GM06990 (cell line): ENCODE data around the gene CFDP1.

Source experiments
- DNase-seq: peaks from one replicate; pipeline ENCODE4 v3.0.0-alpha.2; 2011; ENCODE audit not compliant: insufficient read length; ENCODE audit errors: extremely low read depth
- H3K27me3 ChIP-seq: replicated peaks from 2 replicates; pipeline ENCODE4 v1.6.0; 2011; ENCODE audit warnings: low read length; ENCODE audit not compliant: control insufficient read depth, insufficient read depth
- H3K36me3 ChIP-seq: 2 replicates; pipeline ENCODE4 v1.5.1; 2011; ENCODE audit warnings: low read length; ENCODE audit not compliant: control insufficient read depth, insufficient read depth
- H3K4me3 ChIP-seq: replicated peaks from 2 replicates; pipeline ENCODE4 v1.5.1; 2011; ENCODE audit warnings: low read depth, mild to moderate bottlenecking, control low read depth, low read length
- CTCF ChIP-seq: IDR thresholded peaks from 2 replicates; pipeline ENCODE4 v1.5.1; 2011; ENCODE audit warnings: low read length, control low read depth, mild to moderate bottlenecking, inconsistent platforms; ENCODE audit not compliant: insufficient read depth, poor library complexity, severe bottlenecking

The CFDP1 gene

GRCh38 chr16:75257886-75258806, 175.2 kb downstream of the CFDP1 start:
- H3K27me3 ChIP-seq, result no peaks in the 10 kb centered on the region
- H3K4me3 ChIP-seq, result no peak overlapping the region
- no peaks in the 10 kb centered on the region for H3K36me3 ChIP-seq
- no peak for DNase-seq
- TF ChIP-seq CTCF, result no peak

- no peak for DNase-seq
- no peak for TF ChIP-seq CTCF
- no peaks in the 10 kb centered on the region for H3K36me3 ChIP-seq
- H3K27me3 ChIP-seq, result no peaks in the 10 kb centered on the region
- no peak overlapping the region for H3K4me3 ChIP-seq
Measured at GRCh38 chr16:75256696-75257343, 176.5 kb downstream of the CFDP1 start.

- Histone ChIP-seq H3K36me3 (no peaks in the 10 kb centered on the region), H3K27me3 (no peaks in the 10 kb centered on the region), H3K4me3 (no peak overlapping the region)
- TF ChIP-seq CTCF, result no peak
- no peak for DNase-seq
Measured at GRCh38 chr16:75256059-75256571, 177.2 kb downstream of the CFDP1 start.

- DNase-seq, result no peak
- H3K36me3 ChIP-seq, result no peaks in the 10 kb centered on the region
- no peak for TF ChIP-seq CTCF
- H3K4me3 ChIP-seq, result no peak overlapping the region
- H3K27me3 ChIP-seq, result no peaks in the 10 kb centered on the region
Measured at GRCh38 chr16:75254359-75254837, 178.9 kb downstream of the CFDP1 start.

- TF ChIP-seq CTCF, result no peak
- H3K4me3 ChIP-seq, result no peak overlapping the region
Measured at GRCh38 chr16:75252946-75253911, 180.1 kb downstream of the CFDP1 start.

More at GRCh38 chr16:75252946-75253911, 180.1 kb downstream of the CFDP1 start:
- DNase-seq, result no peak
- Histone ChIP-seq H3K27me3 (no peaks in the 10 kb centered on the region), H3K36me3 (no peaks in the 10 kb centered on the region)
